HG03354 (cell line): ENCODE data around the gene VMAC.

Experiments
- ATAC-seq: cut with Tn5 transposase; IDR thresholded peaks from one replicate; pipeline ENCODE4 v1.9.1; 2021; ENCODE audit warnings: mild to moderate bottlenecking; ENCODE audit not compliant: unreplicated experiment, poor library complexity, severe bottlenecking

Gene VMAC

DNA sequence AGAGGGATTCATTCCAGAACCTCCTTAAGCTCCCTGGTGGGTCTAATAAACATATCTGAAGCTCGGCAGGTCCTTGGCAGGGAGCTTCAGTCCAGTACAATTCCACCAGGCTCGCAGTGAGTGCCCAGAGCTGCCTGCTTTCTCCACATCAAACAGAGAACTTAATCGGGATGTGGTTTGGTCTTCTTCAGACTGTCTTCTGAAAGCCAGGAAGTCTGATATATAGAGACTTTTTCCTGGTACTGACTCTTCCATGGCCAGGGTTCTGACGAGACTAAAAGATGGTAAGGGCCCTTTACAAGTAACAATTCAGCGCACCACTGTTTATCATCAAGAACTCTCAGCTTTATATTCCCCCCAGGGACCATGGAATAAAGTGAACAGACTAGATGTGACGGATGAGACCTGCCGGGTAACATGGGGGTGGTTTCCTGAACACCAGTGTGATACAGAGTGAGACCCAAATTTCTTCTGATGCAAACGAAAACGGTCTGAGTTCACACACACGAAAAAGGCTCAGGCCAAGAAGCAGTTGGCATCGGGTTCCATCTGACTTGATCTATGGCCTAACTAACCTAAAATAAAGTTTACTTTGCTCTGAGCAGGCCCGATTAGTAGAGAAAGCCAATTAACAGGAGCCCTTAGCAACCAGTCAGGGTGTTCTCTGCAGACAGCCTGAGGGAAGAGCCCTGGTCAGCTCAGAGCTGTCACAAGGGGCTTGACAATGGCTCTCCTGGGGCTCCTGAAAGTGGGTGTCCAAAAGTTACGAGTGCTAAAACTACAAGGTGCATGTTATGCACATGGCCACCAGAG, 44.3 kb downstream of the VMAC start:
- ATAC-seq = no peak

DNA sequence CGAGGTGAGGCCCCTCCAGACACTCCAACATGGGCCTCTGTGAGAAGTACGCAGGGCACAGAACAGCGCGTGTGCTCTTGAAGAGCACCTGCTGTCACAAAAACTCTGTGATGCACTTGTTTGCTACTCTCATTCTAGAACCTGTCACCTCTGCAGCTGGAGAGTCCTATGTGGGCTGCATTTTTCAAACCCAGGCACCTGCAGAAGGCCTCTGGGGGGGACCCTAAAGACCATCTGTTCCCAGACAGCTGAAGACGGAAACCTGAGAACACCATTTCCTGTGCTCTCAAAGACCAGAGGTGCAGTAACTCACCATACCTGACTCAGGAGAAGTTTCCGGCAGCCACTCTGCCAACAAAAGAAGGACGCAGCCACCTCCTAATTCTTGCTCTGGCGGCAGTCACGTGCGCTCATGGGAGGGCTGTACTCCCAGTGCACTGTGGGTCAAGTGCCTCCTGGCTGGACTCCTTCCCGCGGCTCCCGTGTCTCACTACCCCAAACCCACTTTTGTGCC, 45.2 kb downstream of the VMAC start:
- no peak for ATAC-seq

GRCh38 chr19:5950741-5951140, 46.1 kb downstream of the VMAC start:
- no peak for ATAC-seq

DNA sequence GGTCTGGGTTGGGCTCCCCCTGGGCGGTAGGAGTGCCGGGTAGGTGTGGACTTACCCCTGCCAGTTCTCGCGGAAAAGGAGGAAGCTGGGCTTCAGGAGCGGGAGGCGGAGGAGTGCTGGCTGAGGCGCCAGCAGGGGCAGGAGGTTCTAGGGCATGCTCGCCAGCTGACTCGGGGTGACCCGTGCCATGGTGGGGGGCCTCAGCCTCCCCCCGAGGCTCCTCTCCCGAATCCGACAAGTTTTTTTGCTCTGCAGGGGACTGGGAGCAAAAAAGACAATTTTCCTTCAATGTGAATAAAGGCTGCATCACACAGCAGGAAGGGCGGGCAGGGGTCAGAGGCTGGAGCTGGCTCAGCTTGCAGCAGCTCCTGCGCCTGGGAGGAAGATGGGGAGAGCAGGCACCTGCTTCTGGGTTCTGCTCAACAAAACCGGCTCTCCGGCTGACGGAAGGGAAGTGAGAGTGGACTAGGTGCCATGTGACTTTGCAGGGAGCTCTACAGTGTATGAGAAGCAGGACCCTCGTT, 46.7 kb downstream of the VMAC start:
- ATAC-seq = no peak

DNA sequence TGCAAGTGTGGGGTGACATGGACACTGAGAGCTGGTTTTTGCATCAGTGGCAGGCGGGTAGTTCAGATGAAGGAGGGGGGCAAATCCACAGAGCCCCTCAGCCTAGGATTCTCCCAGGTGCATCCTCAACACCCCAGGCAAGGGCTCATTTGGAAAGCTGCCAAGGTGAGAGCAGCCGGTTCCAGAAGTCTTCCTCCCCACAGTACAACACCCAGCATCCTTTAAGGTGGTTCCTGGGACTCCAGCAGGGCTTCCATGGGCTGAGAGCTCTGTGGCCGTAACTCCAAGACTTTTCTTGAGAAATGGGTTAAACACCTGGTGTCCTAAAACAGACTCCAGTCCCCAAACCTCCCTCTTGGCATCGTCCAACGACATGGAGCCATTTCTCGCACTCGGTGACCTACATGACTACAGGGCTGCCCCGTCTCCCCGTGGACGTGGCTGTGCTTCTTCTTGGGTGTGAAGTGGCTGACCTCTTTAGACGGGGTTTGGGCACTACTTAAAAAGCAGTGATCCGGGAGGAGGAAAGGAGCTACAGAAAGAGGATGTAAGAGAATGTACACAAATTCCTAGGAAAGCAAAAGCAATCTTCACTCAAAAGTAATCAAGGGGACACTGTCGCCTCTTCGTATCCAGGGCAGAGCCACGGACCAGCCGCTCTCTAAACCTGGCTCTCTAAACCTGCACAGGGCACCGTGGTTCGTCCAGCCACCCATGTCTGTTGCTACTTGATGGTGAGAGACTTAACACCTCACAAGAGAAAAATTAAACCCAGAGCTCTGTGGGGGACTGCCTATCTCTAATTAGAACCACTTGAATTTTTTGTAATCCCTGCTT, 47.7 kb downstream of the VMAC start:
- ATAC-seq = no peak

- ATAC-seq = no peak
Measured at GRCh38 chr19:5953030-5953589, 48.4 kb downstream of the VMAC start.

DNA sequence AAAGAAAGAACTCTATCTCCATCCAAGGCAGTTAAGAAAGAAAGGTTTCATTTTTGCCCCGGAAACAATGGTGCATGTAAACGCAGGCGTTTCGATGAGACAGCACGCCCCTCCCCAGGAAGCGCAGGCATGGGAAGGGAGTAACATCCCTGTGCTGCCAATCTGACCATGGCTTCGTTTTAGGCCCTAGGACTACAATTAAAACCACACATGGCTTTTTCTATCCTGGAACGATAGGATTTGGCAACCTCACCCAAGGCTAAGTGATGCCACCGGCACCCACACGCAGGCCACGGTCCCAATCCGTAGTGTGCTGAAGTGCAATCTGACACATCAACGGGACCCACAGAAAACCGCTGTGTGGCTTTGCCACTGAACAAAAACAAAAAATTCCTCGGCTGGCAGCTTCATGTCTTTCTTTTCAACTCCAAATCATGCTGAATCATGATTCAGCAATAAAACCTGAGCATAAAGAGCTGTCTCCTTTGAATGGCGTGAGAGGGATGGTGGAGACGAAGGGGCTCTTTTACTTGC, 49.1 kb downstream of the VMAC start:
- no peak for ATAC-seq

DNA sequence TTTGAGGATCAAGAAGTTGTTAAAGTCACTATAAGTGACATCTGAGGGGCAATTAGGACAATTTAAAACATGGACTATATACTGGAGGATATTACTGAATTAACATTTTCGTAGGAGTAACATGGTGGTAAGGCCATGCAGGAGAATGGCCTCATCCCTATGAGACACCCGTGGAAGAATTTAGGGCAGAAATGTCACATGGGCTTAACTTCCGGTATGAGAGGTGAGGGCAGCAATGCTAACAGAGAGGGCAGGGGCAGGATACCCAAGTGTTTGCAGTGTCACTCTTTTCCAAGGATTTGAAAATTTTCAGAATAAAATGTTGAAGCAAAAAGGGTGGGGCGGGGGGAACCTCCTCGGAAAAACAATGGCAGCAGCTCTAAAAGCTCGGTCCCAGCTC, 49.6 kb downstream of the VMAC start:
- ATAC-seq = no peak

- no peak for ATAC-seq
Measured at GRCh38 chr19:5955636-5955935, 50.9 kb downstream of the VMAC start.

DNA sequence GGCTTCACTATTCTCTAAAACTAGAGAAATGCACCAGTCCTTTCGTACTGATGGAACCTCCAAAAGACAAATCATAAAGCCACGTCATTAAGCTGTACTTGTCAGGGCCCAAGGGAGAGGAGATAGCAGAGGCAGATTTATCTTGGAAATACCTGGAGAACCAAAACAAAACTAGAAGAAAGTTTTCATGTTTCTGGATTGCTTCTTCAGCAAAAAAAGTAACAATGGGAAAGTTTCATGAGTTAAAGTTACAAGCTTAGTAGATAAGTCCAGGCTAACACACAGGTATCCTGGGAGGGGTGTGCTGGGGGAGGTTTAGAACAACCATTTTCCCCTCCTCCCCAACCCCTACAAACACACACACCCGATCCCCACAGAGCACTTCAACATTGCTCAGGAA, 51.7 kb downstream of the VMAC start:
- no peak for ATAC-seq

DNA sequence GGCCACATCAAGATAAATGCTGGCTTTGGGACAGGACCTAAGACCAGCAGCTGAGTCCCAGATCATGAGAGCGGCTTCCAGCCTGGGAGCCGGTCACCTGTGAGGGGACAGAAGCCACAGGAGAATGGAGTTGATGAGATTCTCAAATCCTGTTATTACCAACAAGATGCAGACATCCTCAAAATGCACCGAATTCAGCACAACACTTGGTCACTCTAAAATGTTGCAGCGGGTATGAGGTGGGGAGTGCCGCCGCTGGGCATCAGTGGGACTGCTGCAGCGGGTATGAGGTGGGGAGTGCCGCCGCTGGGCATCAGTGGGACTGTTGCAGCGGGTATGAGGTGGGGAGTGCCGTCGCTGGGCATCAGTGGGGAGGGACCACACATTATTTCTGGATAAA, 52.1 kb downstream of the VMAC start:
- no peak for ATAC-seq

DNA sequence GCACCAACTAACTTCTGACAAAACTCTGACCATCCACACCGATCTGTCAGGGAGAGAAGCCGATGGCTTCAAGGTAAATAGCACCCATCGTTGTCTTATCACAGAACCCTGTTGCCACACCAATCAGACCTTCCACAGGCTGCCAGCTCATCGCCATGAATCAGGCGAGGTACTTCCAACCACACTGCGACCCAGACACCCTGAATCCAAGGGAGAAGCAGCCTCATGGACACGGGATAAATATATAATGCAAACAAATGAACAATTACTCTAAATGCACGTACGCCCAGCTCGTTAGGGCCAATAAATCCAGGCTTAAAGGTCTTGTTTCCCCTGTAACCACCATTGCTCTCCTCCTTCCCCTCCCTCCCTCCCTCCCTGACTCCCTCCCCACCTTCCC, 52.5 kb downstream of the VMAC start:
- no peak for ATAC-seq

GRCh38 chr19:5958074-5958850, 53.6 kb downstream of the VMAC start:
- ATAC-seq = no peak

DNA sequence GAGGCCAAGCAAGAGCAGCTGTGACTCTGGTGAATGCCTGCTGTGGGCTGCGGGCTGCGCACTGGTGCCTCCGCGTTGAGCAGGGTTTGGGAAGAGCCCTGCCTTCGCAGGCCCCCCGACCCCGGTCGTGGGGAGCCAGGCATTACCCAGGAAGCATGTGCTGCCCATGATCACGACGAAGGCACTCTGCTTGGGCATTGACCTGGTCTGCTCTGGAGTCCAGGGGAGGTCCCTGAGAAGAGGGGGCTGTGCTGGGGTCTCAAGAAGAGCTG, 54.1 kb downstream of the VMAC start:
- no peak for ATAC-seq

DNA sequence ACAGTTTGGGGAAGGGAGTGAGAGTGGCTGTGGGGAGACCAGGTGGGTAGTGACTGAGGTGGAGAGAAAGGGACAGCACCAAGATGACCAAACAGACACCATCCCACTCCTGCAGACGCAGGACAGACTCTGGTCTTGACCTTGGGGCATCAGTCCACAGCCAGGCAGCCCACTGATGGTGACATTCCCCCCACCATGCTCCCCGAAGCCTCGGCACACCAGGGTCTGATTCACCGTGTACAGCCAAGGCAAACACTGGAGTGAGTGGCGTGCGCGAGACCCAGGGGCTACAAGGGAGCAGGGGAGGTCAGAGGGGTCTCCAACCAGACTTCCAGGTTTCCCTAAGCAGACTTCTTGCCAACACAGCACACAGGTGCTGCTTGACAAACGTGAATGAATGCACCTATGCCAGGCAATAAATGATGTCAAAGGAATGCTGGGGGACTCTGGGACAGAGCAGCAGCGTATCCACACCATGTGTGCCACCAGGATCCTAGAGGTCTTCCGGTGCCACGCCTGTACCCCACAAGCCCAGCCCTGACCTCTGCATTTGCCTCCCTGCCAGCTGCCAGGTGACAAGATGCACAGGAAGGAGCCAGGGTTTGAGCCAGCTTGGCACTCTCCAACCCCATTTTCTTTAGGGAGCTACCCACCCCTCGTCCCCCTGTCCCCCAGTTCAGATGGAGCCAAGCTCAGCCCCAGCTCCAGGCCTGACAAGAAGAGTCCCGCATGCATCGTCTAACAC, 54.8 kb downstream of the VMAC start:
- no peak for ATAC-seq
